Measurements from ENCODE around the gene FGD3.

FGD3 gene

GRCh38 chr9:93057703-93058354, 110.5 kb downstream of the FGD3 start:
- no peak for DNase-seq

DNA sequence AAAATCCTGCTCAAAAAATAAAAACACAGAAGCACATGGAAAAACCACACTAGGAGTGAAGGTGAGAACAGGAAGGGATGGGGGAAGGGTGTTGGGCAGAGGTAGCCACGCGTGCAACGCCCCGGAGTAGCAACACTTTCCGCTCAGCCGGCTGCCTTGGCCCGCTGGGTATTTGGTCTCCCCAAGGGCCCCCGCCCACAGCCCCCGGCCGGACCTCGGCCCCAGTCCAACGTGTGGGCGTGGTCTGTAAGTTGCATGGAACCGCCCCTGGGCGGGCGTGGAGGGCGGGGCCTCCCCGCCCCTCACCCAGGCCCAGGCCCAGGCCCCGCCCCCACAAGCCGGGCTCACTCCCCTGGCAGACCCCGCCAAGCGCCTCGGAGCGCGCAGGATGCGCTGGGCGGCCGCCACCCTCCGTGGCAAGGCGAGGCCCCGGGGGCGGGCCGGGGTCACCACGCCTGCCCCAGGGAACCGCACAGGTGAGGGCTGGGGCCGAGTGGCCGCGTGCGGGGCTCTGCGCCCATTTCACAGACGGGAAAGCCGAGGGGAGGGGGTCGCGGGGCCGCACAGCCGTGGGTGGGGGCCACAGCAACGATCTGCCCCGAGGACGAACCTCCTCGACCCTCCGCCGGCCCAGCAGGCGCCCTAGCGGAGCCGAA, 111.2 kb downstream of the FGD3 start, which contains the start of gene SUSD3:
Gene SUSD3, plus strand, starts transcription at position 347 of the 656 bp plus-strand sequence. Its CDS starts 42 bp downstream, at position 389.
- DNase-seq = peak; percentile 48

GRCh38 chr9:93059011-93059714, 111.8 kb downstream of the FGD3 start:
- DNase-seq = no peak

DNA sequence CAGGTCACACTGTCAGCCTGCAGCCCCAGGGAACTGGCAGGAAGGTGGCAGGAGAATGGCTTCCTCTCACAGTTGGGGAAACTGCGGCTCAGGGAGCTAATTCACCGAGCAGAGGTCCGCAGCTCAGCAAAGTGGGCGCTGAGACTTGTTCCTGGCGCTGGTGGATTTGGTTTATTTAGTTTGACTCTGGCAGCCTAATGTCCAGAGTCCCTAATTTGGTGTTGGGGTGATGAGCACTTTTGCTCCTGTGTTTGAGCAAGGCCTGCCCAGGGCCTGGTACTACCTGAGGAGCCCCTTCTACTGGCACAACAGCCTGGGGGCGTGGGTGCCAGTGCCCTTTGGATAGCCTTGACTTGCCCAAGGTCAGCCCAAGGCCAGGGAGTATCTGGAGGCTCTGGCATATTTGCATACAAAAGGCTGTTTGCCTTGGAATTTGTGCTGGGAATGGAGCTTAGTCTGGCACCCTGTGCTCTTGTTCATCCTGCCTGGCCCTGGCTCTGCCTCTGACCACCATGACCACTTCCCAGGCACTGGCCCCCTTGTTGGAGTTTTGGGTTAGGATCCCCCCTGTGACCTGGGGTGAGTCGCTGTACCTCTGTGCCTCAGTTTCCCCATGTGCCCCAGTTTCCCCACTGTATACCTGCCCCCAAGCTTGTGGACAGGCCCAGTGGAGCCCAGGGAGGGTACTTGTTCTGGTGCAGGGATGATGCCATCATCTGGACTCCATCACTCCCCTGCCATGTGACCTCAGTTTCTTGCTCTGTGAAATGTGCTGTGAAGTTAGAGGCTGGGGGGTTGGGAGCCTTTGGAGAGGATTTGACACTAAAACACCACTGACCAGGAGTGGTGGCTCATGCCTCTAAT, 112.6 kb downstream of the FGD3 start:
- no peak for DNase-seq

DNA sequence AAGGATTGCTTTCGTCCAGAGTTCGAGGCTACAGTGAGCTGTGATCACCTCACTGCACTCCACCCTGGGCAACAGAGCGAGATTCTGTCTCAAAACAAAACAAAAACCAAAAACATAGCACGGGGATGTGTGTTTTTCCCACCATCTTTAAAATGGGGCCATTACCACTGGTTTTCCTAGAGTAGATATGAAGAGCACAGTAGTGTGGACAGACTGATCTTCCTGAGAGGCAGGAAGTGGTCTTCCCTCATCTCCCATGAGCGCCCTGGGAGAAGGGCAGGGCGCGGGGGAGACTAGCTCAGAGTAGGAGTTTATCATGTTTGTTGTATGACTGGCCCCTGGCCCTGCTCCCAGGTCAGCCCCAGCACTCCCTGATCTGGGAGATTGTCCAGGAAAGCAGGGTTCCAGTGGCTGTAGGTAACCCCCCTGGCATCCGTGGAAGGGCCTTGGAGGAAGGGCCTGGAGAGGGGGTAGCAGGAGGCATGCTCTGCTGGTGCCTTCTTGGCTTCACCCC, 113.5 kb downstream of the FGD3 start:
- peak; percentile 56 for DNase-seq

GRCh38 chr9:93061260-93061751, 114.0 kb downstream of the FGD3 start:
- peak; percentile 7 for DNase-seq

- DNase-seq = peak; percentile 37
Measured at GRCh38 chr9:93061791-93062763, 114.8 kb downstream of the FGD3 start.

DNA sequence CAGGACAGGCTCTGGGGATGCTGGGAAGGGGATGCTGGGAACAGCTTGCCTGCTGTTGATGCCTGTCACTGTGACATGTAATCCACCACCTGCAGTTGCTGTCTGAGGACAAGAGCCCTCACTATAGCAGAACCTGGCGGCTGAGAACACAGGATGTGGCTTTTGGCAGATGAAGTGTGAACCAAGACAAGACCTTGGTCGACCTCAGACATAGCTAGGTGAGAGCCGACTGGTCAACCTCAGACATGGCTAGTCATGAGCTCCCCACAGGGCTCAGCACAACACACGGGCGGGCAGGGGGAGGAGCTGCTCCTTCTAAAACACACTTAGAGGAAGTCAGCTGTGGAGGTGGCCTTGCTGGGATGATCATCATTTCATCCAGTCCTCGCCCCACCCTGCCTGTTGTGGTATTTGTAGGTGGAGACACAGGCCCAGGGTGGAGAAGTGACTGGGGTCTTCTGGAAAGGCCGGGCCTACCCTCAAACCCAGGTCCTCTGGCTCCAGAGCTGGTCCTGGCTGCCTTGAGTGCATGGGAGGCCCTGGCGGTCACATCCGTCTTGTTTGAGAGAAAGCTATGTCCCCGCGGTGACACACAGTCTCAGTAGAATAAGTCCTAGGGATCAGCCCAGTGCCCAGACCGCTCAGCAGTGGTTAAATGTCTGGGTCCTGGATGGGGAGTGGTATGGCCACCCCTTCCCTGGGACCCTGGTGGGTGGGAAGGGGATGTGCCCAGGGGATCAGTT, 117.2 kb downstream of the FGD3 start:
- DNase-seq = no peak

DNA sequence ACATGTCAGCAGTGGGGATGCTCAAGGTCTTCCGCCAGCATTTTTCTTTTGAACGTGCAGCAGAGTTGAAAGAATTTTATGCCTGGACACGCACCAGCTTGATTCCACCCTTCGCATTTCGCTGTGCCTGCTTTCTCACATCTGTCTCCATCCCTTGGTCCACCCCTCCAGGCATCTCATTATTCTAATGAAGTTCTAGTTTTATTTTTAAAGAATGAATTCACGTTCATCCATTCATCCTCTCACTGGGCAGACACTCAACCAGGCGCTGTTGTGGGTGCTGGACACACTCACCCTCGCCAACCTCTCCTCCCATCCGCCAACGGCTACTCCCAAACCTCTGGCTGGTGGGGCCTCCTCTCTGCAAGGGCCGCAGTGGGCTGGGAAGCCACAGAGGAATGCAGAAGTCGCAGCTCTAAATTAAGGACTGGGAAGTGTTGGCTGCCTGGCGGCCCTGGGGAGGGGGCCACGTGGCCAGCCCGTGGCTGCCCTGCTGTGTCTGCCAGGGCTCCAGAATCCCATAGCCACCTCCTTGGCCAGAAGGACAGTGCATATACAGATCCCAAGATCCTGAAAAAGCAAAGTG, 117.9 kb downstream of the FGD3 start:
- no peak for DNase-seq

GRCh38 chr9:93066978-93067603, 119.8 kb downstream of the FGD3 start:
- DNase-seq = no peak

GRCh38 chr9:93068956-93069355, 121.6 kb downstream of the FGD3 start:
- no peak for DNase-seq

- DNase-seq = no peak
Measured at GRCh38 chr9:93071464-93071863, 124.1 kb downstream of the FGD3 start.

- DNase-seq = no peak
Measured at GRCh38 chr9:93072383-93072795, 125.1 kb downstream of the FGD3 start.

DNA sequence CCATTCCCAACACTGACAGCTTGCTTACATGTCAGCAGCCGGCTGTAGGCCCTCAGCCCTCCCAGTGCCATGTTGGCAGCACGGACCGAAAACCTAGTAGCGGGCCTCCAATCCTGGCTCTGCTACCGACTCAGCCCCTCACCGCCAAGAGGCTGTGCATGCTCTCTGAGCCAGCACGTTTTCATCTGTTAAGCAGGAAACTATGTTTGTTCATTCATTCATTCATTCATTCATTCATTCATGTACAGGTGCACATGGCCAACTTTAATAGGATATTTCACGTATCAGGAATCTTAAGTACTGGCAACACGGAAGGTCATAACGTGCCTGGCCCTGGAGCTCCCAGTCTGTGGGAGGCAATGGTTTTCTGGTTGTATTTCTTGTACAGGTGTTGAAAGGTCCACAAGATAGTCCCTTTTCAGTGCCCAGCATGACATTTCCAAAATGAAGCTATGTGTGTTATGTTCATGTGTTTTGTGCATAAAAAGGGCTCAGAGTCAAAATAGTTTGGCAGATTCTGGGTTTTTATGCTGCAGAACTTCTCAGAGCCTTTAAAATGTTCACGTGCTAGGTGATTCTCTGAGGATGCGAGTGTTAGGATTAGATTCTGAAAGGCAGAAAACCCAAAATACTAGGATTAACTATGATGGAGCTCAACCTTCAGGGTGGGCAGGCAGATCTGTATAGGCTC, 128.9 kb downstream of the FGD3 start:
- DNase-seq = no peak

GRCh38 chr9:93076792-93077128, 129.4 kb downstream of the FGD3 start:
- DNase-seq = no peak

GRCh38 chr9:93077367-93077766, 130.0 kb downstream of the FGD3 start:
- DNase-seq = no peak

DNA sequence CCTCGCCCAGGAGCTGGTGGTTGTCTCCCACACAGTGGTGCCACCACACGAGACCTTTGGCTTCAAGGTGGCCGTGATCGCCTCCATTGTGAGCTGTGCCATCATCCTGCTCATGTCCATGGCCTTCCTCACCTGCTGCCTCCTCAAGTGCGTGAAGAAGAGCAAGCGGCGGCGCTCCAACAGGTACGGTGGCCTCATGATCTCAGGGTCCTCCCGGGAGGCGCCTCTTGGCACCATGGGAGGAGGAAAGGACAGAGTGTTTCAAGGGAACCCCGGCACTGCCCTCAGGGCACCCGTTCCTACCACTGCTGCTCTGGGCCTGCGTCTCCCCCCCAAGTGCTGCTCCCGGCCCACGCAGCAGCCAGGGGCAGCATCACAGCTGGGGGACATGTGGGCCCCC, 130.5 kb downstream of the FGD3 start:
- DNase-seq = no peak

- no peak for DNase-seq
Measured at GRCh38 chr9:93079371-93079770, 132.0 kb downstream of the FGD3 start.

DNA sequence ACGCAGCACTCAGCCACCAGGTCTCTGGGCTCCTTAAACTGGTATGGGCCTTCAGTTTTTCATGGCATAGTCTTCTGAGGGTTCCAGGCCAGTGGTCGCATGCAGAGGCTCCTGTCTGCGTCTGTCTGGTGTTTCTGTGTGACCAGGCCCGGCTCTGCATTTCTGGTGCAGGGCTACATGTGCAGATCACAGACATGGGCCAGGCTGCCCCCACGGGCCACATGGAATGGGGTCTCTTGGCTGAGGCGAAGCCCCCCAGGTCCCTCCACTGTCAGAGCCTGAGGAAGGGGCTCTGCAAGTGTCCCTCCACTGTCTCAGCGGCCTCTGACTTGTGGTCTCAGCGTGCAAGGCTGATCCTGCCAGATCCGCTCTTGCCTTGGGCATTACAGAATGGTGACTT, 133.1 kb downstream of the FGD3 start:
- DNase-seq = no peak

Measured in kidney glomerular epithelial cell (primary cell).